ENCODE measurements around the gene IGF1R.

DNA sequence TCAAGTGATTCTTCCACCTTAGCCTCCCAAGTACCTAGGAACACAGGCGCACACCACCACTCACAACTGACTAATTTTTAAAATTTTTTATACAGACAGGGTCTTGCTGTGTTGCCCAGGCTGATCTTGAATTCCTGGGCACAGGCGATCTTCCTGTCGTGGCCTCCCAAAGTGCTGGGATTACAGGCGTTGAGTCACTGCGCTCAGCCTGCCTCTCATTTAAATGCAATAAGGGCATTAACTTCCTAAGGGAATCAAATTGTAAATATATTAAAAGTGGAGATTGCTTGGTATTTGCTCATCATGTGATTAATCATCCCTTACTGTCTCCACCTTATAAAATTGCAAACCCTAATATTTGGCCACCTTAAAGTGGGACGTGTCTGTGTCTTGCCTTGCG lies 294.1 kb downstream of the IGF1R start:
- TF ChIP-seq, protein P1, sequence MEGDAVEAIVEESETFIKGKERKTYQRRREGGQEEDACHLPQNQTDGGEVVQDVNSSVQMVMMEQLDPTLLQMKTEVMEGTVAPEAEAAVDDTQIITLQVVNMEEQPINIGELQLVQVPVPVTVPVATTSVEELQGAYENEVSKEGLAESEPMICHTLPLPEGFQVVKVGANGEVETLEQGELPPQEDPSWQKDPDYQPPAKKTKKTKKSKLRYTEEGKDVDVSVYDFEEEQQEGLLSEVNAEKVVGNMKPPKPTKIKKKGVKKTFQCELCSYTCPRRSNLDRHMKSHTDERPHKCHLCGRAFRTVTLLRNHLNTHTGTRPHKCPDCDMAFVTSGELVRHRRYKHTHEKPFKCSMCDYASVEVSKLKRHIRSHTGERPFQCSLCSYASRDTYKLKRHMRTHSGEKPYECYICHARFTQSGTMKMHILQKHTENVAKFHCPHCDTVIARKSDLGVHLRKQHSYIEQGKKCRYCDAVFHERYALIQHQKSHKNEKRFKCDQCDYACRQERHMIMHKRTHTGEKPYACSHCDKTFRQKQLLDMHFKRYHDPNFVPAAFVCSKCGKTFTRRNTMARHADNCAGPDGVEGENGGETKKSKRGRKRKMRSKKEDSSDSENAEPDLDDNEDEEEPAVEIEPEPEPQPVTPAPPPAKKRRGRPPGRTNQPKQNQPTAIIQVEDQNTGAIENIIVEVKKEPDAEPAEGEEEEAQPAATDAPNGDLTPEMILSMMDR (conservative IDR thresholded peaks at IDR 0.05), result no peak
- TF ChIP-seq ZFX (IDR thresholded peaks at IDR 0.05), result no peak
